C4-2B (cell line): Measurements from ENCODE around the gene RNF181.

Experiments
- ZFX ChIP-seq: fragments of 450-650 bp; IDR thresholded peaks from 2 replicates; pipeline ENCODE4 v1.6.1; 2017
- TF ChIP-seq, protein P1 (sequence below): fragments of 450-650 bp; conservative IDR thresholded peaks from 2 replicates; pipeline ENCODE4 v1.5.1; 2017; ENCODE audit warnings: mild to moderate bottlenecking

DNA sequence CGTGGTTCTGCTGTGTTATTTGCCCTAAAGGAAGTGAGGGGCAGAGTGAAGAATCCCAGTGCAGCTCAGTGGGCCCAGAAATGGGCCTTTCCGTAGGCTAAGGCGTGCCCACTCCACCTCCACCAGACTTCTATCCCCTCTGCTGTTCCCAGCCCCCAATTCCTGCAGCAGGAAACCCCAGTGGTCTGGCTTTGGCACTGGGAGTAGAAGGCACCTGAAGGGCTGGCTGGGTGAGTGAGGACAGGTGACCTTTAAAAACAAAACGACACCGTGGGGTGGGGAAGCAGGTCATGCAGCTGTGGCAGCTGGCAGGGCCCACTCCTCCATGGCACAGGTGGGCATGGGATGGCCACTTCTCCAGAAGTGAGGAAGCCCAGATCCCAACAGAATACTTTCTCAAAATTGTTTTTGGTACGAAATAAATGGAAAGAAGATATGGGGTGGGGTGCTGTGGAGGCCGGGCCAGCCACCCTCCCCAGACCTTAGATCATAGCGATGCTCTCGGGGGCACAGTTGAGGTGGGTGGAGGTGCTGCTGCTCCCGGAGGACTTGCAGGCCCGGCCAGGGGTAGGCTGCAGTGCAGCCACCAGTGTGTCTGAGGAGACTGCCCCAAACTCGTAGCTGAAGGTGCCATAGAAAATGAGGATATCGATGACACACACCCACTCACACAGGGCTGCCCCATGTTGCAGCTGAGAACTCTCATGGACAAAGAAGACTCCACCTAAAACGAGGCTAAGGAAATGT is 3.2 kb downstream of the RNF181 start:
- TF ChIP-seq, protein P1, sequence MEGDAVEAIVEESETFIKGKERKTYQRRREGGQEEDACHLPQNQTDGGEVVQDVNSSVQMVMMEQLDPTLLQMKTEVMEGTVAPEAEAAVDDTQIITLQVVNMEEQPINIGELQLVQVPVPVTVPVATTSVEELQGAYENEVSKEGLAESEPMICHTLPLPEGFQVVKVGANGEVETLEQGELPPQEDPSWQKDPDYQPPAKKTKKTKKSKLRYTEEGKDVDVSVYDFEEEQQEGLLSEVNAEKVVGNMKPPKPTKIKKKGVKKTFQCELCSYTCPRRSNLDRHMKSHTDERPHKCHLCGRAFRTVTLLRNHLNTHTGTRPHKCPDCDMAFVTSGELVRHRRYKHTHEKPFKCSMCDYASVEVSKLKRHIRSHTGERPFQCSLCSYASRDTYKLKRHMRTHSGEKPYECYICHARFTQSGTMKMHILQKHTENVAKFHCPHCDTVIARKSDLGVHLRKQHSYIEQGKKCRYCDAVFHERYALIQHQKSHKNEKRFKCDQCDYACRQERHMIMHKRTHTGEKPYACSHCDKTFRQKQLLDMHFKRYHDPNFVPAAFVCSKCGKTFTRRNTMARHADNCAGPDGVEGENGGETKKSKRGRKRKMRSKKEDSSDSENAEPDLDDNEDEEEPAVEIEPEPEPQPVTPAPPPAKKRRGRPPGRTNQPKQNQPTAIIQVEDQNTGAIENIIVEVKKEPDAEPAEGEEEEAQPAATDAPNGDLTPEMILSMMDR = no peak
- no peak for TF ChIP-seq ZFX
